ENCODE data around the gene KIF19. TPM values are rescaled to one million over a fixed set of nuclear protein-coding genes. Genes with fewer than 3 reads are reported as not detected.

Gene KIF19
- total RNA-seq, 1 donor from 2014 or later: not detected

GRCh38 chr17:74393346-74393942, 67.4 kb downstream of the KIF19 start:
- no peak overlapping the region for H3K4me3 Mint-ChIP-seq (ENCODE audit: unreplicated experiment)
- H3K4me1 Mint-ChIP-seq (ENCODE audit: unreplicated experiment): peaks cover 14% of the 10 kb centered on the region
- H3K27ac Mint-ChIP-seq (ENCODE audit: unreplicated experiment): no peak overlapping the region
- H3K36me3 Mint-ChIP-seq (ENCODE audit: unreplicated experiment): no peaks in the 10 kb centered on the region
- H3K9me3 Mint-ChIP-seq (ENCODE audit: unreplicated experiment): no peaks in the 10 kb centered on the region
- no peak for DNase-seq (ENCODE audit: extremely low spot score, unreplicated experiment)
- peaks cover 10% of the 10 kb centered on the region for H3K27me3 Mint-ChIP-seq (ENCODE audit: unreplicated experiment)
- TF ChIP-seq CTCF (IDR thresholded peaks at IDR 0.05): no peak

- no peak for DNase-seq (ENCODE audit: extremely low spot score, unreplicated experiment)
- Mint-ChIP-seq H3K4me1 (ENCODE audit: unreplicated experiment) (peaks cover 14% of the 10 kb centered on the region), H3K9me3 (ENCODE audit: unreplicated experiment) (no peaks in the 10 kb centered on the region), H3K4me3 (ENCODE audit: unreplicated experiment) (no peak overlapping the region), H3K27me3 (ENCODE audit: unreplicated experiment) (peaks cover 10% of the 10 kb centered on the region), H3K27ac (ENCODE audit: unreplicated experiment) (no peak overlapping the region), H3K36me3 (ENCODE audit: unreplicated experiment) (no peaks in the 10 kb centered on the region)
- no peak for TF ChIP-seq CTCF (IDR thresholded peaks at IDR 0.05)
Measured at GRCh38 chr17:74394275-74394950, 68.4 kb downstream of the KIF19 start.

GRCh38 chr17:74394977-74395376, 69.0 kb downstream of the KIF19 start:
- no peak overlapping the region for H3K27ac Mint-ChIP-seq (ENCODE audit: unreplicated experiment)
- peaks cover 14% of the 10 kb centered on the region for H3K4me1 Mint-ChIP-seq (ENCODE audit: unreplicated experiment)
- no peak overlapping the region for H3K4me3 Mint-ChIP-seq (ENCODE audit: unreplicated experiment)
- H3K27me3 Mint-ChIP-seq (ENCODE audit: unreplicated experiment): peaks cover 10% of the 10 kb centered on the region
- H3K9me3 Mint-ChIP-seq (ENCODE audit: unreplicated experiment): no peaks in the 10 kb centered on the region
- TF ChIP-seq CTCF (IDR thresholded peaks at IDR 0.05): no peak
- no peak for DNase-seq (ENCODE audit: extremely low spot score, unreplicated experiment)
- no peaks in the 10 kb centered on the region for H3K36me3 Mint-ChIP-seq (ENCODE audit: unreplicated experiment)

GRCh38 chr17:74396567-74396966, 70.5 kb downstream of the KIF19 start:
- DNase-seq (ENCODE audit: extremely low spot score, unreplicated experiment): no peak
- Mint-ChIP-seq H3K27ac (ENCODE audit: unreplicated experiment) (no peak overlapping the region), H3K36me3 (ENCODE audit: unreplicated experiment) (no peaks in the 10 kb centered on the region), H3K27me3 (ENCODE audit: unreplicated experiment) (peaks cover 3% of the 10 kb centered on the region), H3K4me1 (ENCODE audit: unreplicated experiment) (peaks cover 14% of the 10 kb centered on the region), H3K9me3 (ENCODE audit: unreplicated experiment) (no peaks in the 10 kb centered on the region), H3K4me3 (ENCODE audit: unreplicated experiment) (no peak overlapping the region)
- no peak for TF ChIP-seq CTCF (IDR thresholded peaks at IDR 0.05)

- H3K4me3 Mint-ChIP-seq (ENCODE audit: unreplicated experiment): no peak overlapping the region
- no peaks in the 10 kb centered on the region for H3K36me3 Mint-ChIP-seq (ENCODE audit: unreplicated experiment)
- H3K27ac Mint-ChIP-seq (ENCODE audit: unreplicated experiment): no peak overlapping the region
- DNase-seq (ENCODE audit: extremely low spot score, unreplicated experiment): no peak
- no peaks in the 10 kb centered on the region for H3K9me3 Mint-ChIP-seq (ENCODE audit: unreplicated experiment)
- TF ChIP-seq CTCF (IDR thresholded peaks at IDR 0.05): no peak
- H3K27me3 Mint-ChIP-seq (ENCODE audit: unreplicated experiment): peaks cover 11% of the 10 kb centered on the region
- H3K4me1 Mint-ChIP-seq (ENCODE audit: unreplicated experiment): no peaks in the 10 kb centered on the region
Measured at GRCh38 chr17:74402048-74402447, 76.0 kb downstream of the KIF19 start.
